GM23338 (cell line): ENCODE measurements around the gene NOXA1. TPM values are rescaled to one million over a fixed set of nuclear protein-coding genes. Genes with fewer than 3 reads are reported as not detected.

Source experiments
- ATAC-seq: fragments of 200-7000 bp; cut with Tn5 transposase; 3 replicates; pipeline ENCODE4 v1.9.1; 2020
- DNase-seq: peaks from one replicate; pipeline ENCODE4 v3.0.0-alpha.2; 2015; ENCODE audit warnings: low spot score
- H2AFZ ChIP-seq: fragments of 200-600 bp; sonication (generic); 2 replicates; pipeline ENCODE4 v1.8.0; 2016; ENCODE audit warnings: antibody characterized with exemption, mild to moderate bottlenecking, moderate library complexity
- H3F3A ChIP-seq: fragments of 200-600 bp; sonication (generic); replicated peaks from 2 replicates; pipeline ENCODE4 v1.8.0; 2017; ENCODE audit warnings: antibody characterized with exemption, mixed run types, low read depth
- H3K27ac ChIP-seq: fragments of 200-600 bp; sonication (generic); 2 replicates; pipeline ENCODE4 v1.6.1; 2016; ENCODE audit warnings: low read depth
- H3K27me3 ChIP-seq: fragments of 200-600 bp; sonication (generic); 2 replicates; pipeline ENCODE4 v1.8.0; 2016; ENCODE audit warnings: mild to moderate bottlenecking, mixed run types, moderate library complexity; ENCODE audit not compliant: insufficient read depth
- H3K36me3 ChIP-seq: fragments of 200-600 bp; sonication (generic); 2 replicates; pipeline ENCODE4 v1.8.0; 2016; ENCODE audit warnings: mild to moderate bottlenecking; ENCODE audit not compliant: insufficient read depth
- H3K4me1 ChIP-seq: fragments of 200-600 bp; sonication (generic); 2 replicates; pipeline ENCODE4 v1.8.0; 2016; ENCODE audit warnings: mild to moderate bottlenecking, moderate library complexity; ENCODE audit not compliant: insufficient read depth
- H3K4me2 ChIP-seq: fragments of 200-600 bp; sonication (generic); 2 replicates; pipeline ENCODE4 v1.7.1; 2017; ENCODE audit warnings: mixed run types
- H3K4me3 ChIP-seq: fragments of 200-600 bp; sonication (generic); 2 replicates; pipeline ENCODE4 v1.6.1; 2016; ENCODE audit warnings: mixed run types
- H3K79me2 ChIP-seq: fragments of 200-600 bp; sonication (generic); replicated peaks from 2 replicates; pipeline ENCODE4 v1.8.0; 2017; ENCODE audit warnings: mild to moderate bottlenecking; ENCODE audit not compliant: insufficient read depth
- H3K9me2 ChIP-seq: fragments of 200-600 bp; sonication (generic); 2 replicates; pipeline ENCODE4 v1.8.0; 2017; ENCODE audit not compliant: insufficient read depth
- H4K20me1 ChIP-seq: fragments of 200-600 bp; sonication (generic); replicated peaks from 2 replicates; pipeline ENCODE4 v1.8.0; 2017; ENCODE audit warnings: mild to moderate bottlenecking; ENCODE audit not compliant: insufficient read depth
- H3K27ac Mint-ChIP-seq: 2 replicates; pipeline ENCODE4 v1.8.0; 2020; ENCODE audit warnings: inconsistent platforms, mild to moderate bottlenecking, moderate library complexity, mixed read lengths
- H3K27me3 Mint-ChIP-seq: 3 replicates; pipeline ENCODE4 v1.8.0; 2022; ENCODE audit warnings: low read depth, mild to moderate bottlenecking, moderate library complexity, mixed read lengths, inconsistent platforms; ENCODE audit not compliant: insufficient read depth, poor library complexity
- H3K36me3 Mint-ChIP-seq: 3 replicates; pipeline ENCODE4 v1.8.0; 2021; ENCODE audit warnings: low read depth, mild to moderate bottlenecking, inconsistent platforms, moderate library complexity, mixed read lengths
- H3K4me1 Mint-ChIP-seq: 3 replicates; pipeline ENCODE4 v1.8.0; 2020; ENCODE audit warnings: mild to moderate bottlenecking, inconsistent platforms, mixed read lengths
- H3K4me3 Mint-ChIP-seq: 3 replicates; pipeline ENCODE4 v1.8.0; 2021; ENCODE audit warnings: moderate library complexity, mild to moderate bottlenecking, inconsistent platforms, mixed read lengths
- H3K9me3 Mint-ChIP-seq: 3 replicates; pipeline ENCODE4 v1.8.0; 2020; ENCODE audit warnings: moderate library complexity, mild to moderate bottlenecking, inconsistent platforms, mixed read lengths
- CREB1 ChIP-seq: fragments of 250-450 bp; sonication (Bioruptor Pico); IDR thresholded peaks from 2 replicates; pipeline ENCODE4 v1.5.0; 2020; ENCODE audit warnings: low read depth, mild to moderate bottlenecking, moderate library complexity
- CTCF ChIP-seq, 2 experiments: fragments of 200-600 bp in 1 of 2; sonication (generic) in 1 of 2; conservative IDR thresholded peaks; 2 replicates each; pipeline versions ENCODE4 v1.5.1 to v1.6.1; 2016 to 2017; ENCODE audit warnings: antibody characterized with exemption in 2 of 2, low read depth in 2 of 2, mild to moderate bottlenecking in 2 of 2, moderate library complexity in 1 of 2
- ETS1 ChIP-seq: IDR thresholded peaks from 2 replicates; pipeline ENCODE4 v1.6.1; 2016; ENCODE audit warnings: antibody characterized with exemption
- EZH2phosphoT487 ChIP-seq: fragments of 200-600 bp; sonication (generic); IDR thresholded peaks from one replicate; pipeline ENCODE4 v1.8.1; 2018; ENCODE audit warnings: antibody characterized with exemption; ENCODE audit not compliant: unreplicated experiment
- NANOG ChIP-seq: IDR thresholded peaks from 2 replicates; pipeline ENCODE4 v1.6.1; 2016; ENCODE audit warnings: antibody characterized with exemption, borderline replicate concordance
- POLR2AphosphoS5 ChIP-seq: IDR thresholded peaks from 2 replicates; pipeline ENCODE4 v1.6.1; 2016; ENCODE audit warnings: antibody characterized with exemption, low read depth
- ZNF114 ChIP-seq: fragments of 250-450 bp; sonication (Bioruptor Pico); IDR thresholded peaks from 2 replicates; pipeline ENCODE4 v1.5.0; 2020; ENCODE audit warnings: mild to moderate bottlenecking, moderate library complexity
- long read RNA-seq: library from polyadenylated mRNA; unstranded; transcript quantifications from one replicate; pipeline ENCODE4 v2.0.0, GENCODE V29; 2020; ENCODE audit not compliant: unreplicated experiment
- polyA plus RNA-seq: library from polyadenylated mRNA; unstranded; fragments of >200 nt; fragmentation: Nextera tagmentation; extraction: Ambion mirVana; gene quantifications from 2 replicates; pipeline ENCODE4 v1.2.1, GENCODE V29; 2016
- total RNA-seq: library from RNA; depleted of rRNA; stranded (reverse); fragments of >200 nt; shearing (Covaris generic); gene quantifications from 2 replicates; pipeline ENCODE4 v1.2.3, GENCODE V29; 2014; rRNA removed
- TF ChIP-seq, protein P1 (sequence below): fragments of 250-450 bp; sonication (Bioruptor Pico); IDR thresholded peaks from 2 replicates; pipeline ENCODE4 v1.5.0; 2020; ENCODE audit warnings: mild to moderate bottlenecking, moderate library complexity

The NOXA1 gene, protein sequence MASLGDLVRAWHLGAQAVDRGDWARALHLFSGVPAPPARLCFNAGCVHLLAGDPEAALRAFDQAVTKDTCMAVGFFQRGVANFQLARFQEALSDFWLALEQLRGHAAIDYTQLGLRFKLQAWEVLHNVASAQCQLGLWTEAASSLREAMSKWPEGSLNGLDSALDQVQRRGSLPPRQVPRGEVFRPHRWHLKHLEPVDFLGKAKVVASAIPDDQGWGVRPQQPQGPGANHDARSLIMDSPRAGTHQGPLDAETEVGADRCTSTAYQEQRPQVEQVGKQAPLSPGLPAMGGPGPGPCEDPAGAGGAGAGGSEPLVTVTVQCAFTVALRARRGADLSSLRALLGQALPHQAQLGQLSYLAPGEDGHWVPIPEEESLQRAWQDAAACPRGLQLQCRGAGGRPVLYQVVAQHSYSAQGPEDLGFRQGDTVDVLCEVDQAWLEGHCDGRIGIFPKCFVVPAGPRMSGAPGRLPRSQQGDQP
- 0.59 and 0.62 TPM in 2 replicates for total RNA-seq
- polyA plus RNA-seq: 0.68 and 1.4 TPM in 2 replicates
- long read RNA-seq: 0 reads

DNA sequence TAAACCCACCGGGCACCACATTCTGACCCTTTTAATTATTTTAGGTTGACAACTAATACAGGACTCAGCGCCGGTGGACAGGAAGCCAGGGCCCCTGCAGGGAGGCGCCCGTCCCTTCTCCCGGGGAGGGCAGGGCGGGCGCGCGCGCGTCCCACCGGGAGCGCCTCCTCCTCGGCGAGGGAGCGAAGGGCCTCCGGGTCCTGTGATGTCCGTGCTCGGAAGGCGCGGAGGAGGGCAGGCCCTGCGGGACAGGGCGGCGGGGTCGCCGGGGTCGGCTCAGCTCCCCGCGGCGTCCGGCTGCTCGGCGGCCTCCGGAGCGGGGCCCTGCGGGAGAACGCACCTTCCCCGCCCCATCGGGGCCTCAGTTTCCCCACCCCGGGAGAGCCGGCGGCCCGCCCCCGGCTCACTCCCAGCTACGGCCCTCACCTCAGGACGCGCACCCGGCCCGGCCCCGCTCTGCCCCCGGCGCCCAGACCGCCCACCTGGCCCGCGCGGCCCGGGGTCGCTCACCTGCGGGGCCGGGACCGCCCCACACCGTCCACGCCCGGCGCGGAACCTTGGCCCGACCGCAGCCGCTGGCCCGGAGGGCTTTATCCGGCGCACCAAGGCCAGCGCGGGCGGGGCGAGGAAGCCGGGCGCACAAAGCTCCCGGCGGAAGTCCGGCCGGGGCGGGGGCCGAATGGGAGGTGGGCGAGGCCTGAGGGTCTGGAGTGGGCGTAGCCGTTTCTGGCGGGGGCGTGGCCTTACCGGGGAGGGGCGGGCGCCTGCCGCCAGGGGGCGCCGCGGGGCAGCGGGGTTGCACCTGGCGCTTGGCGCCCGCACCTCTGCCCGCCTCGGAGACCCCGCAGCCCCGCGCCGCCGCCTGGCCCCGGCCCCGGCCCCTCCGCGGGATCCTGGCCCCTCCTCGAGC, at the start of gene NOXA1, which contains the start of gene EXD3:
TSS of gene NOXA1 (plus strand) at position 790 of the 910 bp plus-strand sequence. CDS start 137 bp downstream, outside the sequence.
TSS of gene EXD3 (minus strand) at position 559 of the 910 bp plus-strand sequence. CDS start 27,805 bp downstream, outside the sequence.
- no peaks in the 10 kb centered on the region; the same call in 2 of the 3 replicates for H3K36me3 Mint-ChIP-seq
- Histone ChIP-seq H4K20me1 (peaks cover 4% of the 10 kb centered on the region; the same call in 1 of the 2 replicates), H3K4me1 (peaks cover 6% of the 10 kb centered on the region), H3K27ac (no peak within 1 kb of the TSS), H3K4me2 (peak within 1 kb of the TSS; percentile 97), H3K9me2 (no peaks in the 10 kb centered on the region), H3K79me2 (peaks cover 25% of the 10 kb centered on the region), H3K27me3 (peaks cover 9% of the 10 kb centered on the region), H3K36me3 (no peaks in the 10 kb centered on the region), H2AFZ (peak within 1 kb of the TSS; percentile 89), H3F3A (peaks cover 3% of the 10 kb centered on the region; the same call in 1 of the 2 replicates), H3K4me3 (peak within 1 kb of the TSS; percentile 89)
- no peaks in the 10 kb centered on the region; the same call in 2 of the 3 replicates for H3K9me3 Mint-ChIP-seq
- ATAC-seq: peak; percentile 80
- H3K27ac Mint-ChIP-seq: no peak within 1 kb of the TSS
- peaks cover 4% of the 10 kb centered on the region; the same call in 2 of the 3 replicates for H3K4me1 Mint-ChIP-seq
- peak within 1 kb of the TSS; percentile 86 for H3K4me3 Mint-ChIP-seq
- peak; percentile 88; the same call in 1 of the 2 replicates for TF ChIP-seq ZNF114 (CRISPR knock-in tag)
- TF ChIP-seq, protein P1, sequence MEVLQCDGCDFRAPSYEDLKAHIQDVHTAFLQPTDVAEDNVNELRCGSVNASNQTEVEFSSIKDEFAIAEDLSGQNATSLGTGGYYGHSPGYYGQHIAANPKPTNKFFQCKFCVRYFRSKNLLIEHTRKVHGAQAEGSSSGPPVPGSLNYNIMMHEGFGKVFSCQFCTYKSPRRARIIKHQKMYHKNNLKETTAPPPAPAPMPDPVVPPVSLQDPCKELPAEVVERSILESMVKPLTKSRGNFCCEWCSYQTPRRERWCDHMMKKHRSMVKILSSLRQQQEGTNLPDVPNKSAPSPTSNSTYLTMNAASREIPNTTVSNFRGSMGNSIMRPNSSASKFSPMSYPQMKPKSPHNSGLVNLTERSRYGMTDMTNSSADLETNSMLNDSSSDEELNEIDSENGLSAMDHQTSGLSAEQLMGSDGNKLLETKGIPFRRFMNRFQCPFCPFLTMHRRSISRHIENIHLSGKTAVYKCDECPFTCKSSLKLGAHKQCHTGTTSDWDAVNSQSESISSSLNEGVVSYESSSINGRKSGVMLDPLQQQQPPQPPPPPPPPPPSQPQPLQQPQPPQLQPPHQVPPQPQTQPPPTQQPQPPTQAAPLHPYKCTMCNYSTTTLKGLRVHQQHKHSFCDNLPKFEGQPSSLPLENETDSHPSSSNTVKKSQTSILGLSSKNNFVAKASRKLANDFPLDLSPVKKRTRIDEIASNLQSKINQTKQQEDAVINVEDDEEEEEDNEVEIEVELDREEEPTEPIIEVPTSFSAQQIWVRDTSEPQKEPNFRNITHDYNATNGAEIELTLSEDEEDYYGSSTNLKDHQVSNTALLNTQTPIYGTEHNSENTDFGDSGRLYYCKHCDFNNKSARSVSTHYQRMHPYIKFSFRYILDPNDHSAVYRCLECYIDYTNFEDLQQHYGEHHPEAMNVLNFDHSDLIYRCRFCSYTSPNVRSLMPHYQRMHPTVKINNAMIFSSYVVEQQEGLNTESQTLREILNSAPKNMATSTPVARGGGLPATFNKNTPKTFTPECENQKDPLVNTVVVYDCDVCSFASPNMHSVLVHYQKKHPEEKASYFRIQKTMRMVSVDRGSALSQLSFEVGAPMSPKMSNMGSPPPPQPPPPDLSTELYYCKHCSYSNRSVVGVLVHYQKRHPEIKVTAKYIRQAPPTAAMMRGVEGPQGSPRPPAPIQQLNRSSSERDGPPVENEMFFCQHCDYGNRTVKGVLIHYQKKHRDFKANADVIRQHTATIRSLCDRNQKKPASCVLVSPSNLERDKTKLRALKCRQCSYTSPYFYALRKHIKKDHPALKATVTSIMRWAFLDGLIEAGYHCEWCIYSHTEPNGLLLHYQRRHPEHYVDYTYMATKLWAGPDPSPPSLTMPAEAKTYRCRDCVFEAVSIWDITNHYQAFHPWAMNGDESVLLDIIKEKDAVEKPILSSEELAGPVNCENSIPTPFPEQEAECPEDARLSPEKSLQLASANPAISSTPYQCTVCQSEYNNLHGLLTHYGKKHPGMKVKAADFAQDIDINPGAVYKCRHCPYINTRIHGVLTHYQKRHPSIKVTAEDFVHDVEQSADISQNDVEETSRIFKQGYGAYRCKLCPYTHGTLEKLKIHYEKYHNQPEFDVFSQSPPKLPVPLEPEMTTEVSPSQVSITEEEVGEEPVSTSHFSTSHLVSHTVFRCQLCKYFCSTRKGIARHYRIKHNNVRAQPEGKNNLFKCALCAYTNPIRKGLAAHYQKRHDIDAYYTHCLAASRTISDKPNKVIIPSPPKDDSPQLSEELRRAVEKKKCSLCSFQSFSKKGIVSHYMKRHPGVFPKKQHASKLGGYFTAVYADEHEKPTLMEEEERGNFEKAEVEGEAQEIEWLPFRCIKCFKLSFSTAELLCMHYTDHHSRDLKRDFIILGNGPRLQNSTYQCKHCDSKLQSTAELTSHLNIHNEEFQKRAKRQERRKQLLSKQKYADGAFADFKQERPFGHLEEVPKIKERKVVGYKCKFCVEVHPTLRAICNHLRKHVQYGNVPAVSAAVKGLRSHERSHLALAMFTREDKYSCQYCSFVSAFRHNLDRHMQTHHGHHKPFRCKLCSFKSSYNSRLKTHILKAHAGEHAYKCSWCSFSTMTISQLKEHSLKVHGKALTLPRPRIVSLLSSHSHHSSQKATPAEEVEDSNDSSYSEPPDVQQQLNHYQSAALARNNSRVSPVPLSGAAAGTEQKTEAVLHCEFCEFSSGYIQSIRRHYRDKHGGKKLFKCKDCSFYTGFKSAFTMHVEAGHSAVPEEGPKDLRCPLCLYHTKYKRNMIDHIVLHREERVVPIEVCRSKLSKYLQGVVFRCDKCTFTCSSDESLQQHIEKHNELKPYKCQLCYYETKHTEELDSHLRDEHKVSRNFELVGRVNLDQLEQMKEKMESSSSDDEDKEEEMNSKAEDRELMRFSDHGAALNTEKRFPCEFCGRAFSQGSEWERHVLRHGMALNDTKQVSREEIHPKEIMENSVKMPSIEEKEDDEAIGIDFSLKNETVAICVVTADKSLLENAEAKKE (CRISPR knock-in tag): no peak
- TF ChIP-seq POLR2AphosphoS5: peak; percentile 72
- TF ChIP-seq CREB1 (CRISPR knock-in tag): peak; percentile 67; the same call in 1 of the 2 replicates
- TF ChIP-seq ETS1: peak; percentile 71; the same call in 1 of the 2 replicates
- TF ChIP-seq CTCF (conservative IDR thresholded peaks at IDR 0.05; ENCODE audit: low read depth in 2 of 2): peak in 1 of 2 experiments; percentile 67; a peak in 2 of 4 replicates
- TF ChIP-seq EZH2phosphoT487: no peak
- TF ChIP-seq NANOG: no peak
- DNase-seq: peak; percentile 97
- peaks cover 10% of the 10 kb centered on the region for H3K27me3 Mint-ChIP-seq
